Left hindlimb (tissue), 1 donor: ENCODE measurements around the gene ABCB6.

Experiments
- DNase-seq: peaks from one replicate; pipeline ENCODE4 v3.0.0-alpha.2; 2018

Gene ABCB6

DNA sequence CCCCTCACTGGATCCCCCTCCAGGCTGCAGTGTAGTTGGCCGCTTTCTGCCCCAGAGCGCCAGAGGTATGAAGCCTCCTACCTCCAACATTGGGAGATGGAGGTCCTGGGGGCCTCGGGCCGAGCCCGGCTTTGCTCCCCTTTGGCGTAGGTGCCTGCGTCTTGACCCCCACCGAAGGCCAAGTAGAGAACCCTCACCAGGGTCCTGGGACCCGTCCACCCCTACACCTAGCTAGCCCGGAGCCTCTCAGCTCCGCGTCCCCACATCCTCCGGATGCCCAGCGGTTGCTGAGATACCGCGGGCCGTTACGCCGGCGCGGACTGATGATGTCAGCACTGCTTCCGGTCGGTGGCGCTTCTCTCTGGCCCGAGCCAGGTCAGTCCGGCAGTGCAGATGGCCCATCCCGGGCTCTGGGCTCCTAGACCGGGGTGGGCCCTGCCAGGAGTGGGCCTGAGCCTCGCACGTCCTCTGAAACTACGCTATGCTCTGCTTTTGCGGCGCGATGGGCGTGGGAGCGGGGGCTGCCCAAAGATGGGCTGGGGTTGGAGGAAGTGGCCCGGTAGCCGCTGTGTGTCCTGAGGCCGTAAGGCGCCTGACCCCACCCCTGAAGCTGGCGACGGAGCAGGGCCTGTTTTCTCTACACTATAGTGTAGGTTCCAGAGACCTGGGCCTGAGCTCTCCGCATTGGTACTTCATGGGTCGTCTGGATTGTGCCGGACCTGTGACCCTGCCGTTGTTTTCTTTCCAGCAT is 26.6 kb upstream of the ABCB6 start, which contains the start of the genes GLB1L and STK16:
Gene GLB1L, minus strand, starts transcription at position 297 of the 751 bp plus-strand sequence. CDS start 1,871 bp downstream, outside the sequence.
Gene STK16, plus strand, starts transcription at position 332 of the 751 bp plus-strand sequence. CDS start 521 bp downstream, outside the sequence.
- peak; percentile 95 for DNase-seq

DNA sequence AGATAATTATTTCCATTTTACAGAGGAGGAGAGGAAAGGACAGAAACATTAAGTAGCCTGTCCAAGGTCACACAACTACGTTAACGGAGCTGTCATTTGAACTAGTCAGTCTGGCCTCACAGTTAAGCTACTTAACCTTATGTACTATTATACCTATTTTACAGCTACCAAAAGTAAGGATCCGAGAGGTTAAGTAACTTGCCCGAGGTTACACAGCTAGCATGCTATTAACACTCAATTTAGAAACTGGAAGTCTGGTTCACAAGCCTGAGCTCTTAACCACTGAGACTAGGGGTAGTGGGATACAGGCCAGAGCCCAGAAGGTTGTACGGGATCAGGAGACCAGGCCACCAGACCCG is 26.0 kb upstream of the ABCB6 start:
- DNase-seq, result no peak

DNA sequence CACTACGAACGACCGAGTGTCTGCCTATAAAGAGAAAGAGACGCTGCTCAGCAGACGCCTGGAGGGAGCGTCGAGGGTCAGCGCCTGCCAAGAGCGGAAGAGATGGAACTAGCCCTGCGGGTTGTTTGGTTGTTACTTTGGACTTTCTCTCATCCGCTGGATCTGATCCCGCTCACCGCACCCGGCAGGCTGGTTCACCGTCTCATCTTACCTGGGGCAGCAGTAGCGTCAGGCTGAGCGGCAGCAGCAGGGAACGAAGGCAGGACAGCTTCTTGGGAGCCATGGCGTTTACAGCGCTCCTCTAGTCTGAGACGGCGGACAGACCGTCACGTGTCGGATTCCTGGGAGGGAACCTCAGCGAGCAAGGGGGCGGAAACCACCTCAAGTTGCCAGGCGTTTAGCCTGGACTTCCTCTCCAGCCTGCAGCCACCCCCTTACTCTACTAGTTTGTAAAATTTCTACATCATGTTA is 24.6 kb upstream of the ABCB6 start:
- no peak for DNase-seq

DNA sequence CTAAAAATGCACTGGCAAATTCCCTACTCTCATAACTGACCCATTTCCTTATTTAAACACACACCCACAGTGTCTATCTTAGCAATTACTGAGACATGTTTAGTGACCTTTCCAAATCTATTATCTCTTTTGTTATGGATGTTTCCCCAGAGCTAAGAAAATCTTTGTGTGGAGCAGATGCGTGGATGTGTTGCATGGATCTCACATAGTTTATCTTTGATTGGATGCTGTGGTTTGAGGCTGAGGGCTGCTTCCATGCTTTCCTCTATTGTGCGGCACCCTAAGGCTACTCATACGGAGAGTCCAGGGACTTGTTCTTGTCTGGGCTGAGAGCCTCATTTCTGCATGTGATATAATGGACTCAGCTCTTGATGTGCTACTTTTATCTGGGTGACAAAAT is 15.6 kb upstream of the ABCB6 start:
- DNase-seq, result no peak

DNA sequence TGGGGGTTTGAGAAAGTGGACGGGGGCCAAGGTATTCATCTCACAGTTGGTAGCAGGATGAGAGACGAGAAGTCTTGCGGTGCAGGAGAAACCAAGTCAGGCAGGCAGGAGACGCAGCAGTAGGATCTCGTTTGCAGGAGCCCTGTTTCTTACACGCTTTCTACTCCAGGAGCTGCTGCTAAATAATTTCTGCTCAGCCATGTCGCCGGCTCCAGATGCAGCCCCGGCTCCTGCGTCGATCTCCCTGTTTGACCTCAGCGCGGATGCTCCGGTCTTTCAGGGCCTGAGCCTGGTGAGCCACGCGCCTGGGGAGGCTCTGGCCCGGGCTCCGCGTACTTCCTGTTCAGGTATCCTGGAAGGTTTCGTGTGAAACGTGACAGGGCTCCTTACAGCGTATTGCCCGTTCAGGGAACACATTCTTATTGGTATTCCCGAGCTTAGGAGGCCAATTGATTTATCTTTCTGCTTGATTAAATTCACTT is 11.3 kb upstream of the ABCB6 start:
- no peak for DNase-seq

DNA sequence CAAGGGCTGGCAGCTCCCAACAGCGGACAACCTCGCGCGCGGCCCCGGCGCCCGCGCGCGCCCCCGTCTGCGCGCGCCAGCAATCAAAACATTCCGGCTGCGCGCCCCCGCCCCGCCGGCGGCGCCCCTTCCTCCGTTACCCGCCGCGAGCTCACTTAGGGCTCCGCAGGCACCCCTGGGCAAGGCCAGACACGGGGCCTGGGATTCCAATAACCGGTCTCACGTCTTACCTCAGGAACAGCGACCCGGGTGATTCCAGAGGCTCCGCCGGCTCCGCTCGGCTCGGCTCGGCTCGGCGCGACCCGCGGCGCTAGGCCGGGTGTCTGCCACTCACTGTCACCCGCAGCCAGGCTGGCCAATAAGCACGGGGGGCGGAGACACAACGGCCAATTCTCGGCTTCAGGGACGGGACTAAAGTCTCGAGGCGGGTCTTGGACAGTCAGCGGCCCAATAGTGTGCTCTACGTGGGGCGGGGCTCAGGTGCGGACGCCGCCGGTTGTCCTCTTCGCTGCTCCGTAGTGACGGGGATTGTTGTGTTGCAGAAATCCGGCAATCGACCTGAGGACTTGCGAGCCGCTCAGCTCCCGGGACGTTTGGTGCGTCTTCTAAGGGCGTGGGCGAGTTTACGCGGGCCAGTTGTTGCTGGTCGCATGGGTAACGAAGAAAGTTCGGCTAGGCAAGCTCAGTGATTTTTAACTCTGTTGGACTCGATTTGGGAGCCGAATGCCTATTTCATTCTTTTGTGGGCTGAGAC is 10.7 kb upstream of the ABCB6 start, which contains the start of the genes ANKZF1 and ATG9A:
Gene ANKZF1, plus strand, starts transcription at position 502 of the 754 bp plus-strand sequence. CDS start 452 bp downstream, outside the sequence.
Gene ATG9A, minus strand, starts transcription at position 332 of the 754 bp plus-strand sequence. CDS start 1,612 bp downstream, outside the sequence.
- peak; percentile 99 for DNase-seq

DNA sequence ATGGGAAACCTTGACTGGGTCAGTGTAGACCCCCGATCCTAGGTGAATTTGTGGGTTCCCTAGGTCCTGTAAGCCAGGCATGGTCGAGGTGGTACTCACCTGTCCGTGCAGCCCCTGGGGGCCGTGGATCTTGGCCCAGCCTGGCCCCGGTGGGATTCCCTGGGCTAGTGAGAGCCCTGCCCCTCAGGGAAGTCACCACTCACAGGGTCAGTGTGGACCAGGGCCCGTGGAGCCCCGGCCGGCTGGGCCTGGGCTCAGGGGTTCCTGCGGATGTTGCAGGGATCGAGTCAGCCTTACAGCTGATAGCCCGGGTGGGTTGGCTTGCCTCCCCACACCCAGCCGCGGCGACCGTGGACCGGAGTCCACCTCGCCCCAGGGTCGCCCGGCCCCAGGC is 10.2 kb upstream of the ABCB6 start:
- no peak for DNase-seq

DNA sequence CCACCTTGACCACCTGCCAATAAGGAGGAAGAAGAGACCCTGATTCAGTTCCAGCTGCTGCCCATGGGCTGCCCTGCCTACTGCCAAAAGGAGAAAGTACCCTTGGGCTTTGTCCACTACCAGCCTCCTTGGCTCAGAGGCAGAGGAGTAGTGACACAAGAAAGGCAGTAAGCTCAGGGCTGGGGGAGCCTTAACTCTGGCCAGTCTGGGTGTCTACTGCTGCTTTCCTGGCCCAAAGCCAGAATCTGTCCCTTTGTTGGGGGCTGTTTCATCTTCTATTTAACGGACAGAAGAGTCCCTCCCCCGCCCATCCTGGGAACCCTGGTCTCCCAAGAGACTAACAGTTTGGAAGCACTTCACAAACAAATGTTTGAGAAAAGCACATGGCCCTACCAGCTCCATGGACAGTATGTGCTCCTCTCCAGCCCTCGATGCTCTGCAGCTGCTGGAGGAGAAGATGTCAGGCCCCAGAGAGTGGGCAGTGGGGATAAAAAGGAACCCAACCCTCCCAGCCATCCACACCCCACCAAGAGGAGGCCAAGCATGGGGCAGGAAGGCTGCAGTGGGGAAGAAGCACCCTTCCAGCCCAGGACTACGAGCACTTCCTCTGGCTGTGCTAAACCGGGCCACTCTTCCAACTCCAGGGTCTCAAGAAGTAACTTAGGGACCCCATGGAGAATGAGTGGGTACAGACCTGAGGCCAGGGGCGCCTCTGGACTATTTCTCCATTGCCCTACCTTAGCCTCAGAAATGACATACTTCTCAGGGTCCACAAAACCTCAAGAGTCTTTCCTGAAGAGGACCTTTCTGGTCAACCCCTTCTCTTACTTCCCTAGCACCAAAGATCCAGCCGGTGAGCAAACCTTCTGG is 9.5 kb upstream of the ABCB6 start:
- DNase-seq, result no peak

DNA sequence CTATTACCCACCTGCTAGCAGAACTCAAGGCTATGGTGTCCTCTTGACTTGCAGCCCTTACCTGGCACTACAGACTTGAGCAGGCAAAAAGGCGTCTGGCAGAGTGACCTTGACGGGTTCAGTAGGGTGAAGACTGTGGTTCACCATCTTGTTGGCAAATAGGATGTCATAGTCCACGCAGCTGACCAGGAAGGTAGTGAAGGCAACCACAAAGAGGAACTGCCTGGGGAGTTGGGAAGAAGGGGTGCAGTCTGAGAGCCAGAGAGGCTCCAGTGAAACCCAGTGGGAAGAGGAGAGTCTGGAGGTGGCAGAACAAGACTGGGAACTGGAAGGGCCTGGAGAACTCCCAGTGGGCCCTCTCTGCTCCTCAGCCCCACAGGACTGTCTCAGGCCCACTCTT is 6.6 kb upstream of the ABCB6 start:
- DNase-seq, result no peak

DNA sequence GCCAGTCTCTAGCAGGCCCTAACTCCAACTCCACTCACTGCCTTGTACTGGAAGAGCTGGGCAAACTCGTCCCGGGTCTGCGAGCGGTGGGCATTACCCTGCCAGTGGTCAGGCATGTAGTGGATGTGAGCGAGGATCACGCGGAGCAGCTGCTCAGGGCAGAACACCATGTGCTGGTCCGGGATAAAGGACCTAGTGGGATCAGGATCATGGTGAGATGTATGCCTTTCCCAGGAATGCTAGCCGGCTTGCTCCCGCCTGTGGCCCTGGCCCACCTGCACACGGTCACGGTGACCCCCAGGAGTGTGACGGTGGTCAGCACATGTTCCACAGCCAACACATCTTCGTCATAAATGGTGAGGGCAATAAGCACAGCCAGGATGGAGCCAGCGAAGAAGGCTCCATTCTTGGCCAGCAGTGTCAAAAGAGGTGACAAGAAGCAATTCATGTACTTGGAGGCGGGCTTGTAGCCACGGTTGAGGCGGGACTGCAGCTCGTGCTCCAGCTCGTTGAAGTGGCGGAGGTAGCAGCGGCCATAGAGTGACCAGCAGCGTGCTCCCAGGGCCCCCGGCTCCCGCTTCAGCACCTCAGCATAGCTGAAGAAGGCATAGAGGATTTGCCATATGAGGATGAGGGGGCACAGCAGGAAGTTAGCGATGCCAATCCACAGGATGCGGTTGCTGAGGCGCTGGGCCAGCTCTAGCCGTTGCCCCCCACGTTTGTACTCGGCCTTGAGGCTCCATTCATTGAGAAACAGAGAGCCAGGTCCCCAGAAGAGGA is 5.3 kb upstream of the ABCB6 start:
- DNase-seq, result no peak

DNA sequence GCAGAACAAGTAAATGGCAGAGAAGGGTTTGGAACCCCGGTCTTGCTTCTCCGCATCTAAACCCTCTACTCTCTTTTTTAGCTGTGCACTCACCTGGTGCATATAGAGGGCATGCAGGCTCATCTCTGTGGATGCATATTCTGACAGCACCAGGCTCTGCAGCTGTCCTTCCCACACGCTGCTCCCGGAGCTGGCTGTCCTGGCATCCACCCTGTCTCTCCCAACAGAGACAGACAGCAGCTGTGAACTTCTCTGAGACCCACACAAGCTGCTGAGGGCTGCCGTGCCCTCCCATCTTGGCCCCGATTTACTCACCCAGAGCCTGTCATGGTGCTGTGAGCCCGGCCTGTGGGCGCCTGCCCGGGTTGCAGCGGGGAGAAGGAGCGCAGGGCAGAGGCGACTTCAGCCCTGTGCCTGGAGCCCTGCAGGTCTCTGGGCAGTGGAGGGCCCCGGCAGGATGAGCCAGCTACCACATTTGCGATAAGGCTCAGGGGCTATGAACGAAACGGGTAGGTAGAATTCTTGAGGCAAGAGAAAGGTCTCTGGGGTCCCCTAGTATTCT is 3.3 kb upstream of the ABCB6 start:
- no peak for DNase-seq

DNA sequence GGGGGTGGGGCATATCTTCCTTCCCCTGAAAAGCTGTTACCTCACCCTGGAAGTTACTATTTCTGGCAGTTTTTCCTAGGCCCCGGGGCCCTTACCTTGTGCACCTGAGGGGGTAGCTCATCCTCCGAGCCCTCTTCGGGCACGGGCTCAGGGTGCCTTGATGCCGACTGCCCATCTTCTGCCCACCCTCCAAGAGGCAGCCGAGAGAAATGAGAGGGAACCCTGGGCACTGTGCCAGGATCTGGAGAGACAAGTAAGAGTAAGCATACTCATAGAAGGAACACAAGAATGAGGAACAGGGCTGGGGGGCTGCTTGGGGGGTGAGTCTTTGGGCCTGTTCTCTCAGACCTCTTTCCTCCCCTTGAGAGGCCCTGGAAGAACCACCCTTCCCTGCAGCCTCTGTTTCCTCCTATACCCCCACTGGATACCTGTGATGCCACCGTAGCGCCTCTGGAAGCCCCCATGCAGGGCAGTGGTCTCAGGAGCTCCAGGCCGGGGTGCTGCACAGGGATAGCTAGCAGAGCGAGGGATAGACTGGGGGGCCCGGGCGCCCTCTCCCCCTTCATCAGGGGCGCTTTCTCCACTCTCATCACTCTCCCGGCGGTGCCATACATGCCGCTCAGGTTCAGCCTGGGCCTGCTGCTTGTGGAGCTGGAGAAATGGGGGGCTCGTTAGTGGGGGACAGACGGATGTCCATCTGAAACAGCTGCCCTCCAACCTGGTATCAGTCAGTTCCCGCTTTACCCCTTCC is 2.1 kb upstream of the ABCB6 start:
- DNase-seq, result no peak

DNA sequence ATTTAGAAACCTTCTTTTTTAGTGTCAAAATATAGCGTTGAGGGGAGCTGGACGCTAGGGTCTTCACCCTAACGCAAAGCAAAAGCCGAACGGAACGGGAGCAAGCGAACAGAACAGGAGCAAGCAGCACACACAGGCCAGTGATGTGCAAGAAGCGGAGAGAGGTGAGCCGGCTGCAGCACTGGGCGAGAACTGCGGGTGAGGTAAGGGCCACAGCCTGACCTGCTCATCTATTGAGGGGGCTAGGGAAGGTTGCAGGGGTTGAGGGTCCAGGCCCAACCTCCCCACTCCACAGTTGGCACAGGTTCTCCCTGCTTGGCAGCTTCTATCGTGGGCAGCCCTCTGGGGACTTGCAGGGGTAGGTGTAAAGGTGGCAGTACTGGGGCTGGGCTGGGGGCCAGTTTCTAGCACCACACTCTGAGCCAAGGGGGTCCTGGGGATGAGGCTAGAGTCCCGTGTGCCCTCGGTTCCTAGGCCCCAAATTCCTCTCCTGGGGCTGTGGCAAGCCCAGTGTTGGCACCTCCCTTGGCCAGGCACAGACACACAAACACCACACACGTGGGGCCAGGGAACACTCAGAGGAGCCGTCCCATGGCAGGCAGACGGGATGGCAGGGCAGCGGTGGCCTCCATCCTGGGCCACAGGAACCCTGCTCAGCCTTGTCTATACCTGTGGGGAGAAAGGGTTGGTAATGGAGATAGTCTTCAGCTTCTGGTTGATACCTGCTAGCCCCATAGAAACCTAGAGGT is 1.2 kb upstream of the ABCB6 start:
- DNase-seq, result no peak

DNA sequence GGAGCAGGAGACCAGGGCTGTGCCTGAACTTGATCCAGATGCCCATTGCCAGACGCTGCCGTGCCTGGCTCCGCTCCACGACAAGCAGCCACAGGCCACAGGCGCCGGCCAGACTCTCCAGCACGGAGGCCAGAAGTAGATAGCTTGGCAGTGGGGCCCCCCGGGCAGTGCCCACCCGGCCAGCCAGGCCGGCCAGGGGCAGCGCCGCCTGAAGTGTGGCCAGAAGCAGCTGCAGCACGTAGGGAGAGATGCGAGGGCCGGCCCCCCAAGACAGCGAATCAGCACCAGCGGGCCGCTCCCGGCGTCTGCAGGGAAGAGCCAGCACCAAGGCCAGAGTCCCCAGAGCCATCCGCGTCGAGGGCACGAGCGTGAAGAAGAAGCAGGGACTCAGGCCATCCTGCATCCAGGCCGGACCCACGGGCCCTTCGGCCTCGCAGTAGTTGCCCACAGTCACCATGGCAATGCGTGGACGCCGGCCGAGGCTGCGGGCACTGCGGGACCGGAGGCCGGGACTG is 484 bp downstream of the ABCB6 start:
- DNase-seq, result peak; percentile 85

DNA sequence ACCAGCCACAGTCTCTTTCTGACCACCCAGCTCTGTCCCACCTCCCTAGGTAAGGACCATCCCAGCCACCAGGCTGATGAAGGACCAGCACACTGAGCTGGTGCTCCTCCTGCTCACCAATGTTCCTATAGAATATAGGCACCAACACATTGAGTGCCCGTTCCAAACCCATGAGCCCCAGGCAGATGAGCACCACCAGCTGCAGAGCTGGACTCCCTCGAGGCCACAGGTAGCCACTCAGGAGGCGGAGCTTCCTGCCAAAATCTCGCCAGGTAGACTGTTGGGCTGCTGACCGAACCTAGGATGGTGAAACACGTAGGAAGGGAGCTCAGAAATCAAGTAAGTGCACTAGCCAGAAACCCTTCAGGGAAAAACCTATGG is 2.2 kb downstream of the ABCB6 start:
- no peak for DNase-seq

DNA sequence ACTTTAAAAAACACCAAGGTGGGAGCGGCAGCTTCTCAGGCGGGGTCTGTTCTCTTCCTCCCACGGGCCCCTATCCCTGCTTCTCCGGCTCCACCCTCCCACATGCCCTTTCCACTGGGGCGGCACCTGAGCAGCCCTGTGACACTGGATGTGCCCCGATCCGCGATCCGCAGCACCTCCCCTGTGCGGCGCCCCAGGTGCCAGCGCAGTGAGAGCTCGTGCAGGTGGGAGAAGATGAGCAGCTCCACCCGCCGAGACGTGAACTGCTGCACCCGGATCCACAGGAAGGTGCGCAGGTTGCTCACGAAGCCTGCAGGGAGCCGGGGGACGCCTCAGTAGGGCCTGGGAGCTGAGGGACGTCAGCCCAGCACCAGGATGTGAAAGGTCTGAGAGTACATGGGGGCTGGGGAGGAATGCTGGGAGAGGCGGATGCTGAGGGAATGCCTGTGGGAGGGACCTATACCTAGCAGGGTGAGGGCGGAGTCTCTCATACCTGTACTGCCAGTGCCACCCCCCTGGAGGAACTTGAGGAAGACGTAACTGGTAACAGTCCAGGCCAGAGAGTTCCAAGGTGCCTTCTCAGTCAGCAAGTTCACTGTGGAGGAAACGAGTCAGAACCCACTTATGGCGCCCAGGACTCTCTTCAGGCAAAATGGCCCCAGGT is 2.8 kb downstream of the ABCB6 start:
- no peak for DNase-seq

DNA sequence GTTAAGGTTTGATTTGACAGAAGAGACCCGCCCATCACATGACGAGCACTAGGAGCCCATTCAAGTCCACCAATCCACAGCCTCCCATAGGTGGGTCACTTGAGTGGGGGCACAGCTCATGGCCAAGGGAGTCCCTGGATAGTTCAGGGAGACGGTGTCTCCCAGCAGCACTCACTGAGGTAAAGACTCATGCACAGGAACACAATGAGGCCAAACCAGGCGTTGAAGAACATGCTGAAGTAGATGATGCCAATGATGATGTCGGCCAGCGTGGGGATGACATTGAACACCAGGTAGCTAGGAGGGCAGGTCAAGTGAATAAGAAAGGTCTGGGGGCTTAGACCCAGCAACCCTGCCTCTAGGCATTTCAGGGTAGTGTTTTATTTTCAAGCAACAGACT is 4.0 kb downstream of the ABCB6 start:
- DNase-seq, result no peak

DNA sequence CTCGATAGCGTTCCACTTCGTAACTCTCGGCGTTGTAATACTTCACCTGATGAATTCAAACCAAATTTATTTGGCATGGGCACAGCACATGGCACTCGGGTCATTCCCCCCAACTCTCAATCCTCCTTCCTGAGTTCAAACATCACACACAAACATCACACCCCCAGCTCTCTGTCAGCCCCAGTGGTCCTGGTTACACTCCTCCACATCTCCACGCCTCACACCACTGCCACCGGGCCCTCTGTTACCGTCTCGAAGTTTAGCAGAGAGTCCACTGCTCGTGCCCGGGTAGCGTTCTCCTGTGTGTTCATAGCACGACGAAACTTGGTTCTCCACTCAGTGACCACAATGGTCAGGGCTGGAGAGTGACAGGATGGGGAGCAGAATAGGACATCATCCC is 4.6 kb downstream of the ABCB6 start:
- DNase-seq, result no peak

DNA sequence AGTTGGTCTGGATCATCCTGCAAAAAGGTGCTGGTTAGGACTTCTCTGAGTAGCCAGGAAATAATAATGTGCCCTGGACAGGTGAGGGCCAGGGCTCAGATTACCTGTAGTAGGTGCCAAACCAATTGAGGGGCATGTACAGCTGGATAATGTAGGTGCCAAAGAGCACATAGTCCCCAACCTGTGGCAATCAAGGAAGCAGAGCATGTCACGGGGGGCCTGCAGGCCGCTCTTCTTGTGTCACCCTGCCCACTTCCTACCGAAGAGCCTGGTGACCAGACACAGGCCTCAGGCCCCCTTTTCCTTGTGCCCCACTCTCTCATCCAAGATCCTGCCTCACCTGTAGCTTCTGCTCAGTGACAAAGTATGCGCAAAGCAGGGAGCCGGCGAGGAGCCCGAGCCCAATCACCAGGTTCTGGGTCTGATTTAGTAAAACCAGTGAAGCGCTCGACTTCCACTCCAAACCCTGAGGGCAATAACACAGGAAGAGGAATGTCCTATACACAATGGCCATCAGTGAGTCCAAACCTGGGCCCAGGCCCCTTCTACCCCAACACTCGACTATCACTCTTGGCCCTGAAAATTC is 5.2 kb downstream of the ABCB6 start:
- no peak for DNase-seq
